ENCODE results near the gene MARS2.
"Not testable (repeated sequence)": the region's sequence is repeated elsewhere in the genome, so short reads cannot be mapped to it uniquely, and the experiment has no call there.

The MARS2 gene

DNA sequence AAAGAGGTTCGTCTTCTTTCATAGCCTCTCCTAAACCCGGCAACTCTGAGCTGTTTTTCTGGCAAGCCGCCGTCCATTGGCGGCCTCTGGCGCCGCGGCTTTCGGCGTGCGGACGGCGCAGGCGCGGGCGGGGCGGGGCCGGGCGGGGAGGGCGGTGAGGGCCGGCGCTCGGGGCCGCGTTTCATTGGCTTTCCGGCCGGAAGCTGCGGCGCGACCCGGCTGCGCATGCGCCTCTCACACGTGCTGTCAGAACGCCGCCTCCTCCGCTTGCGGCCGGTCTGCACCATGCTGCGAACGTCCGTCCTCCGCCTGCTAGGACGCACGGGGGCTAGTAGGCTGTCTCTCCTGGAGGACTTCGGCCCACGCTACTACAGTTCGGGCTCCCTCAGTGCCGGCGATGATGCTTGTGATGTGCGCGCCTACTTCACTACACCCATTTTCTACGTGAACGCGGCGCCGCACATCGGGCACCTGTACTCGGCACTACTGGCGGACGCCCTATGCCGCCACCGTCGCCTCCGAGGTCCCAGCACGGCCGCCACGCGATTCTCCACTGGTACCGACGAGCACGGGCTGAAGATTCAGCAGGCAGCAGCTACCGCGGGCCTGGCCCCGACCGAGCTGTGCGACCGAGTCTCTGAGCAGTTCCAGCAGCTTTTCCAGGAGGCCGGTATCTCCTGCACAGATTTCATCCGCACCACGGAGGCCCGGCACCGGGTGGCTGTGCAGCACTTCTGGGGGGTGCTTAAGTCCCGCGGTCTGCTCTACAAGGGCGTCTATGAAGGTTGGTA is at the start of gene MARS2:
TSS of gene MARS2 (plus strand) at position 249 of the 791 bp plus-strand sequence. CDS start at position 286, 37 bp downstream.
- peak; percentile 85 for DNase-seq

DNA sequence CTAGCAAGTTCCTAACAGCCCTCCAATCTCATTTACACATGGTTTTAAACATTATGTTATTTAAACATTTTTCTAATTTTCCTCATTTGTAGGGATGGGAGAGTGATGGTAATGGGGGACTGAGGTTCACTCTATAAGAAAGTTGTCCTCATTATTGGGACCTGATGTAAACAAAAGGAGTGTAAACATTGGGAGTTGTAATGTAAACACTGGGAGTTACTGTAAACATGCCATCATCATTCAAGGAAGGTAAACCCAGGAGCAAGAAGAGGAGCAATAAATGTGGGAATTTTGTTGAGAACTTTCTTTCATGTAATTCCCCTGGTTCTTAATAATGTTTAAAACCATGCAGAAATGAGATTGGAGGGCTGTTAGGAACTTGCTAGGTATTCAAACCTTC is 47.6 kb upstream of the MARS2 start:
- DNase-seq, result no peak

DNA sequence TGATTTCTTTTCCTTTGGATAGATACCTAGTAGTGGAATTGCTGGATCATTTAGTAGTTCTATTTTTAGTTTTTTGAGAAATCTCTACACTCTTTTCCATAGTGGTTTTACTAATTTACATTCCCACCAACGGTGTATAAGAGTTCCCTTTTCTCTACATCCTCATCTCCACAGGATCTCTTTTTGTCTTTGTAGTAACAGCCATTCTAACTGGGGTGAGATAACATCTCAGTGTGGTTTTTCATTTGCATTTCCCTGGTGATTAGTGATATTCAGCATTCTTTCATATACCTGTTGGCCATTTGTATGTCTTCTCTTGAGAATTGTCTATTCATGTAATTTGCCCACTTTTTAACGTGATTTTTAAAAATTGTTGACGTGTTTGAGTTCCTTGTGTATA is 43.5 kb upstream of the MARS2 start:
- DNase-seq, result no peak

DNA sequence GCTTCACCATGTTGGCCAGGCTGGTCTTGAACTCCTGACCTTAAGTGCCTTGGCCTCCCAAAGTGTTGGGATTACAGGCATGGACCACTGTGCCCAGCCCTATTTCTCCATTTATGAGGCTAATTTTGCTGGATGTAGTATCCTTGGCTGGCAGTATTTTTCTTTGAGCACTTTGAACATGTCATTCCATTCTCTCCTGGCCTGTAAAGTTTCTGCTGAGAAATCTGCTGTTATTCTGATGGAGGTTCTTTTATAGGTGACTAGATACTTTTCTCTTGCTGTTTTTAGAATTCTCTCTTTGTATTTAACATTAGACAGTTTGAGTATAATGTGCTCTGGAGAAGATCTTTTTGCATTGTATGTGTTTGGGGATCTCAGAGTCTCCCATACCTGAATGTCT is 38.9 kb upstream of the MARS2 start:
- no peak for DNase-seq

DNA sequence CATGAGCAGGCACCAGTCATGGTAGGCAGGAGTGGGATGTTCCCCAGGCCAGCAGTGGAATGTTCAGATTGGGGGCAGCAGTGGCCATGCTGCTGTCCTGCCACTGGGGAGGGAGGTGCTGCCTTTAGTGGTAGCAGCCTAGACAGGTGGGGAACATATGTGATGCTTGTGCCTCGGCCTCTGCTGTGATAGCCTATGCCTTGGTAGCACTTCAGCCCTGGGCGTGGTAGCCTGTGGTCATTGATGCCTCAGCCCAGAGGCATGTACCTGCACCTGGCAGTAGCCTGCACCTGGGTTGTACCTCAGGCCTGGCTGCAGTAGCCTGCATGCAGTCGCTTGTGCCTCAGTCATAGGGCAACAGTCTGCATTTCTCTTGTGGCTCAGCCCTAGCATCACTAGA is 36.9 kb upstream of the MARS2 start:
- DNase-seq, result no peak

DNA sequence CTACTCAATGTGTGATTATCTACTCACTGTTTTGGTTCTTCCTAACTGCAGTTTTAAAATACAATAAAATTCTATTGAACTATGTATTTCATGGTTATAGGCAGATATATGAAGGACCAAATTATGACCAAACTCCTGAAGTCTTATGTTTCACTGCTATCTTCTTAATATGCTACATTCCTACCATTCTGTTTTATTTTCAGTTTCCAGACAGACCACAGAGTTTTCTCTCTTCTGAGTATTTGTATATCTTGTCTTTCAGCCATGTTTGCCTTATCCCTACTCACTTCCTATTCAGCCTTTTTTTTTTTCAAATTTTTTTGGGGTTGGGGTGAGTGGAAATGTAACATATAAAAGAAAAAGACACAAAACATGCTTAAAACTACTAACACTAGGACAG is 36.1 kb upstream of the MARS2 start:
- DNase-seq, result no peak

DNA sequence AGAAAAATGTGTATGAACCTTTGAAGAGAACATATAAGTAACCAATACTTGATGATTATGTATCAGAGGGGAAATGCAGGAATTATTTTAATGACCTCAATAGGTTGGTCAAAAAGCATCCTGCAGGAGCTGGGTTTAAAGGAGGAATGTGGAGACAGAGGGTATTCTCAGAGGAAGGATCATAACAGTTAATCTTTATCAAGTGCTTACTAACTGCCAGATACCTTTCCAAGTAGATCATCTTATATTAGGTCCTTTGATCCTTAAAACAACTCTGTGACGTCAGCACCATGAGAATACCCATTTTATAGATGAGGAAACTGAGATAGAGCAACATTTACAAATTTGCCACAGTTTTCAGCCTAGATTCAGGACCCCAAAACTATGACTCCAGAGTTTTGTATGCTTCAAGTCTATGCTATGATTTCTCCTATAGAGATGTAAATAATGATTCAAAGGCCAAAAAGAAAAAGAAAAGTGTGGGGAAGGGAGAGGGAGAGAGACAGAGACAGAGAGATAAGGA is 32.7 kb upstream of the MARS2 start:
- no peak for DNase-seq

DNA sequence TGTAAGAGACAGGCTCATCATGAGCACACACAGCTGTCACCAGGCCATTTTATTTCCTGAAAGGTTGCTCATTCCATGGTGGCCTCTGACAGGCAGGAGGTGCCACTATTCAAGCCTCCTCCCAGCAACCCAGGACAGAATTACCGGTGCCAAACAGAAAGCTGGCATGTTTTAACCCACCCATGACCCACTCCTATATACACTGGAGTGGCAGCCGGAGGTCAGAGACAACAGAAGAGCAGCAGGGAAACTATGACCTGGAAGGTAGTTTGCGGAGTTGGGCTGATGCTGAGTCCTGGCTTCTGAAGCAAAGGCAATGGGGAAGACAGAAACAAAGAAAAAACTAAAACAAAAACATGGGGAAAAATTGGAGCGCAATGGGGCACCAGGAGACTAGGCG is 32.1 kb upstream of the MARS2 start:
- DNase-seq, result no peak

DNA sequence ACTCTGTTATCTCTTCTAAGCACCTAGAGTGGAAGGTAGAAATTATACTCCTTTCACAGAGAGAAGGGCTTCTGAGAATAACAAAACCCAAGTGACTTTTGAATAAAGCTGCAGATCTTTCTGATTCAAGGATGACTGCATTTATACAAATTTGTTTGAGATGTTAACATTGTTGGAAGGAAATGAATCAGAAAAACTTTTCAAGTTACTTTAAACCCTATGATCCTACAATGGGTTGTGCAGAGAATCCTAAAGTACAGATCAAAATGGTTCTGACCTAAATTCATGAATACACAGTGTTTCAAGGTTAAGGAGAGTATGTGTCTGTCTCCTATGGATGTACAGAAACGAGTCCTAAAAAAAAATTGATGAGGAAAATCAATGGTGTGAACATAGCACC is 31.6 kb upstream of the MARS2 start:
- DNase-seq, result no peak

DNA sequence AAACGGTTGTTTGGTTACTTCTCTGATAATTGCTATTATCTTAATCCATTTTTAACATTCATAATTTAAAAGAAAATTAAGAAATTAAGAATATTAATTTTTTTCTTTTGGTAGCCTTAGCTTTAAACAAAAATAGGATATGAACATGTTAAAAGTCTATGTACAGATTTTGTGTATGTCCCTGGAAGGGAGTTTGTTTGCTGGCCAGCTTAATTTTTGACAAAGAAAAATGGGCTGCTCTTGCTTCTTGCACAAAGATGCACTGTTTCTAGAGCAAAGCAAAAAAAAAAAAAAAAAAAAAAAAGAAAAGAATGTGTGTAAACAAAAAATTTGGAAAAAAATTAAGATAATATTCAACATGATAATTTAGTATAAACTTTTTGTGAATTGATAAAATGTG is 31.1 kb upstream of the MARS2 start:
- DNase-seq, result no peak

DNA sequence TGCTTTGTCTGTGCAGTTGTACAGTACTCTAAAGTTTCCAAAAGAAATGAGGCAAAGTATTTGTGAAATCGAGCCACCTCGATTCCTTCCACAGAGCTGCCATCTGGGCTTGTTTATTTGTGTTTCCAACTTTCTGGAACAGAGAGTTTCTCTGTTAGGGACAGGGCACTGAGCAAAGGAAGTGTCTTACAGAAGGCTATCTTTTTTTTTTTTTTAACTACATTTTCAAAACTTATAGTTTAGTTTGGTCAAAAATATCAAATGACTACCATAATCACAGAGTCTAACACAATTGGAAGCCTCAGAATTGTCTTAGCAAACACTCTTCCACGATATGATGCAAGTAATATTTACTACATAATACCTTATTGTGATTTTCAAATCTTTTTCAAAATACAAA is 30.6 kb upstream of the MARS2 start:
- no peak for DNase-seq

DNA sequence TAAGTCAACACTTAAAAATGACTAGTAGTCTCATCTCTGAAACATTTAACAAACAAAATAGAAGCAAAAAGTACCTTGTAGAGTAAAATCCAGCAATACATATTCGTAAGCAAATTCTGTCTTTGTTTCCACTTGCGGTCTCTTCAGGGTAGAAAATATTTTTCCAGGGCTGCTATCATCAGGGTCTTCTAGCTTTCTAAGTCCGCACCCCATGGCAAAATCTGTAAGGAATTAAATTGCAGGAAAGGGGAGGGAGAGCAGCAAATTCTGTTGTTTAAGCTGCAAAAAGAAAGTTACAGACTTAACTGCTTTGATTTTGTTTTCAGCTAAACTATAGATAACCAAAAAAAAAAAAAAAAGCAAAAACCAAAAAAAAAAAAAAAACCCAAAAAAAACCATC is 29.9 kb upstream of the MARS2 start, which contains the start of gene RFTN2:
TSS of gene RFTN2 (minus strand) at position 342 of the 400 bp plus-strand sequence. CDS start at position 213, 129 bp downstream.
- DNase-seq, result no peak

DNA sequence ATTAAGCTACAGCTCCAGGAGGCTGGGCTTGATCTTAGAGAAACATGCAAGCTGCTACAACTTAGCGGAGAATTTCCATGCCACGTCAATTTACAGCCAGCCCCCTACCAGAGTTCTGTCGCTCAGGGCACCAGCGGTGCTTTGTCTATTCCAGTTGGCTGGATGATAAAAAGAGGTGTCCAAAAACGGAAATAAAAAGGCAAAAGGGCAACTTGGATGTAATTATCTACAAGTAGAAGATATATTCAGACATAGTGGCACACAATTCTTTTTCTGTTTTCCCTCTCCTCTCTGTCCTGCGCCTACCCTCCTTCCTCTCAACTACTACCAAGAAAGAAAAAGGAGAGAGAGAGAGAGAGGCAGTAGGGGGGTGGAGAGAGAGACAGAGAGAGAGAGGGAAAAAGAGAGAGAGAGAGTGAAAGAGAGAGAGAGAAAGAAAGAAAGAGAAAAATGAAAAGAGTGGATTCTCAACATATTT is 29.4 kb upstream of the MARS2 start:
- DNase-seq, result no peak

DNA sequence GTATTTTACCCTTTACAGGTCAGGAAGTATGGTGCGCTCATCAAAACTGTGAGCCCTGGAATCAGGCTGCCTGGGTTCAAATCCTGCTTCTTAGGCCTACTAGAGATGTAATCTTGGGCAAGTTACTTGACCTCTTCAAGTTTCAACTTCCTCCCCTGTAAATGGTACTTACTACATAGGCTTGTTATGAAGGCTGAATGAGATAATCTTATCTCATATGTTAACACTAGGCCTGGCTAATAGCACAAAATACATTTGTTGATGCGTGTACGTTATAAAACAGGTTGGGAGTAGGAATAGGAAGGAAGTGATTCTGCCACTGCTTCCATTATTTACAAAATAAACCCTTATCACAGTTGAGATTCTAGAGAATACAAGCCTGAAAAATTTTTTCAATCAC is 28.1 kb upstream of the MARS2 start:
- DNase-seq, result no peak

DNA sequence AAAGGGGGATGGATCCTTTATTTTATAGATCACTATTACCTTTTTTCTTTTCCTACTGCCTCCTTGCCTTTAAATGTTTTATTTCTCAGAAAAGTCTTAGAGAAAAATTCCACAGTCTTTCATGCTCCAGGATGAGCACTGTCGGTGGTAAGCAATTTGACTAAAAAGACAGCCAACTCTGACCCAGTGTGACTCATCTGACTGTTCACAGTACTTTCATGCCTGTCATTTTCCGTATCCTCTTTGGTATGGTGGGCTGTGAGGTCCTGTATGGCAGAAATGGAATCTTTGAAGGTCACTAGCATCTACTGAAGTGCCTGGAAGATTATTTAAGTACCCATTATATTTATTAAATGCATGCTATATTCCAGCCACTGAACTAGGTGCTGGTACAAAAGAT is 27.7 kb upstream of the MARS2 start:
- no peak for DNase-seq

DNA sequence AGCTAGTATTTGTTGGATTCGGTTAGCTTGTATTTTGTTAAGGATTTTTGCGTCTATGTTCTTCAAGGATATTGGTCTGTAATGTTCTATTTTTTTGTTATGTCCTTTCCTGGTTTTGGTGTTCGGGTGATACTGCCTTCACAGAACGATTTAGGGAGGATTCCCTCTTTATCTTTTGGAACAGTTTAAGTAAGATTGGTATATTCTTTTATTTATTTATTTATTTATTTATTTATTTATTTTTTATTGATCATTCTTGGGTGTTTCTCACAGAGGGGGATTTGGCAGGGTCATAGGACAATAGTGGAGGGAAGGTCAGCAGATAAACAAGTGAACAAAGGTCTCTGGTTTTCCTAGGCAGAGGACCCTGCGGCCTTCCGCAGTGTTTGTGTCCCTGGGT is 10.0 kb upstream of the MARS2 start:
- DNase-seq, result not testable (repeated sequence)

DNA sequence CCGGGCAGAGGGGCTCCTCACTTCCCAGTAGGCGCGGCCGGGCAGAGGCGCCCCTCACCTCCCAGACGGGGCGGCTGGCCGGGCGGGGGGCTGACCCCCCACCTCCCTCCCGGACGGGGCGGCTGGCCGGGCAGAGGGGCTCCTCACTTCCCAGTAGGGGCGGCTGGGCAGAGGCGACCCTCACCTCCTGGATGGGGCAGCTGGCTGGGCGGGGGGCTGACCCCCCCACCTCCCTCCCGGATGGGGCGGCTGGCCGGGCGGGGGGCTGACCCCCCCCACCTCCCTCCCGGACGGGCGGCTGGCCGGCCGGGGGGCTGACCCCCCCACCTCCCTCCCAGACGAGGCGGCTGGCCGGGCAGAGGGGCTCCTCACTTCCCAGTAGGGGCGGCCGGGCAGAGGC is 9.2 kb upstream of the MARS2 start:
- DNase-seq, result not testable (repeated sequence)

DNA sequence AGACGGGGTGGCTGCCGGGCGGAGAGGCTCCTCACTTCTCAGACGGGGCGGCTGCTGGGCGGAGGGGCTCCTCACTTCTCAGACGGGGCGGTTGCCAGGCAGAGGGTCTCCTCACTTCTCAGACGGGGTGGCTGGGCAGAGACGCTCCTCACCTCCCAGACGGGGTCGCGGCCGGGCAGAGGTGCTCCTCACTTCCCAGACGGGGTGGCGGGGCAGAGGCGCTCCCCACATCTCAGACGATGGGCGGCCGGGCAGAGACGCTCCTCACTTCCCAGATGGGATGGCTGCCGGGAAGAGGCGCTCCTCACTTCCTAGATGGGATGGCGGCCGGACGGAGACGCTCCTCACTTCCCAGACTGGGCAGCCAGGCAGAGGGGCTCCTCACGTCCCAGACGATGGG is 8.6 kb upstream of the MARS2 start:
- DNase-seq, result not testable (repeated sequence)

DNA sequence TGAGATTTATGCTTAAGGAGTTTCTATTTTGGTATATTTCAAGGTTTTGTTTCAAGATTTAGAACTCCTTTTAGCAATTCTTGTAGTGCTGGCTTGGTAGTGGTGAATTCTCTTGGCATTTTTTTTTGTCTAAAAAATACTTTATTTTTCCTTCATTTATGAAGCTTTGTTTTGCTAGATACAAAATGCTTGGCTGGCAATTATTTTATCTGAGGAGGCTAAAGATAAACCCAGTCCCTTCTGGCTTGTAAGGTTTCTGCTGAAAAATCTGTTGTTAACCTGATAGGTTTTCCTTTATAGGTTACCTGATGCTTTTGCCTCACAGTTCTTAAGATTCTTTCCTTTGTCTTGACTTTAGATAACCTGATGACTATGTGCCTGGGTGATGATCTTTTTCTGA is 5.4 kb upstream of the MARS2 start:
- DNase-seq, result not testable (repeated sequence)

DNA sequence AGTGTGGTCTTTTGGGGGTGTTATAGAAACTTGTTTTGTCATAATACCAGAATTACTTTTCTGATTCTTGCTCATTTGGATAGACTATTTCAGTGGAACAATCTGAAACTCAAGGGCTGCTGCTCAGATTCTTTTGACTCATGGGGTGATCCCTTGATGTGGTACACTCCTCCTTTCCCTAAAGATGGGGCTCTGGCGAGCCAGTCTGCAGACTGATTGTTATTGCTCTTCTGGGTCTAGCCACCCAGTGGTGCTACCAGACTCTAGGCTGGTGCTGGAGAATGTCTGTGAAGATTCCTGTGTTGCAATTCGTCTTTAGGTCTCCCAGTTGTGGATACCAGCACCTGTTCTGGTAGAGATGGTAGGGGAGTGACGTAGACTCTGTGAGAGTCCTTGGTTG is 4.2 kb upstream of the MARS2 start:
- no peak for DNase-seq

DNA sequence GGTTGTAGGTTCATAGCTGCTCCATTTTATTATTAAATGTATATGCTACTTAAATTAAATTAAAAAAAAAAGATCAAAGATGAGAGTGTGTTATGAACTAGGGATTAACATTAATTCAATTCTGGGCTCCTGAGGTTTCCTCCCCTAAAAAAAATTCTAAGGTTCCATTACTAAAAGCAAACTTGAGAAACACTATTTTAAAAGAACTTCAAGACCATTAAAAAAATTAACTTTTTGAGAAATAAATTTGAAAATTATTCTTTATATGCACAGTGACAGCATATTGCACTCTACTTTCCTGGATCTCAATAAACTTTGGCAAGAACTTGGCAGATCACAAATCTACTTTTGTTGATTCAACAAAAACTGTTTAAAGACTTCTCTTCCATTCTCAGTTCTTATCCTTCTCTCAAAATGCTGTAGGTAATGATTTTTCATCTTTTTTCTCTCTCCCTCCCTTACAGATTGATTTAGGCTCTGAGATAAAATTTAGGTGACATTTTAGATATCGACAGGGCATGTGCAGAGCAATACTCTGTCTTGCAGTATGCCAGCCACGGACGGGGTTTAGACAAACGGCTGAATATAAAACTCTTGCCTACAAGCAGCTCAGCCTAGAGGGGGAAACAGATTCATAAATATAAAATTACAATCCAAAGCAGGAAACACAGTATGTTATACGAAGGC is 592 bp upstream of the MARS2 start:
- no peak for DNase-seq

DNA sequence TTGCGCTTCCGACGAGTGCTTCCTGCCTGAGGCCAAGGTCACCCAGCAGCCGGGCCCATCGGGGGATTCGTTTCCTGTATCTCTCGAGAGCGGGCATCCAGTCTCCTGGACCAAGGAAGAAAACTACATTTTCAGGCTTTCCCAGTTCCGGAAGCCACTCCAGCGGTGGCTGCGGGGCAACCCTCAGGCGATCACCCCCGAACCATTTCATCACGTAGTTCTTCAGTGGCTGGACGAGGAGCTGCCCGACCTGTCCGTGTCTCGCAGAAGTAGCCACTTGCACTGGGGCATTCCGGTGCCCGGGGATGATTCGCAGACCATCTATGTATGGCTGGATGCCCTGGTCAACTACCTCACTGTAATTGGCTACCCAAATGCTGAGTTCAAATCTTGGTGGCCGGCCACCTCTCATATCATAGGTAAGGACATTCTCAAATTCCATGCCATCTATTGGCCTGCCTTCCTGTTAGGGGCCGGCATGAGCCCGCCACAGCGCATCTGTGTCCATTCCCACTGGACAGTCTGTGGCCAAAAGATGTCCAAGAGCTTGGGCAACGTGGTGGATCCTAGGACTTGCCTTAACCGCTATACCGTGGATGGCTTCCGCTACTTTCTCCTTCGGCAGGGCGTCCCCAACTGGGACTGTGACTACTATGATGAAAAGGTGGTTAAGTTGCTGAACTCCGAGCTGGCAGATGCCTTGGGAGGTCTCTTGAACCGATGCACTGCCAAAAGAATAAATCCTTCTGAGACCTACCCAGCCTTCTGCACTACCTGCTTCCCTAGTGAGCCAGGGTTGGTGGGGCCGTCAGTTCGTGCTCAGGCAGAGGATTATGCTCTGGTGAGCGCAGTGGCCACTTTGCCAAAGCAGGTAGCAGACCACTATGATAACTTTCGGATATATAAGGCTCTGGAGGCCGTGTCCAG is 1.0 kb downstream of the MARS2 start:
- DNase-seq, result no peak

DNA sequence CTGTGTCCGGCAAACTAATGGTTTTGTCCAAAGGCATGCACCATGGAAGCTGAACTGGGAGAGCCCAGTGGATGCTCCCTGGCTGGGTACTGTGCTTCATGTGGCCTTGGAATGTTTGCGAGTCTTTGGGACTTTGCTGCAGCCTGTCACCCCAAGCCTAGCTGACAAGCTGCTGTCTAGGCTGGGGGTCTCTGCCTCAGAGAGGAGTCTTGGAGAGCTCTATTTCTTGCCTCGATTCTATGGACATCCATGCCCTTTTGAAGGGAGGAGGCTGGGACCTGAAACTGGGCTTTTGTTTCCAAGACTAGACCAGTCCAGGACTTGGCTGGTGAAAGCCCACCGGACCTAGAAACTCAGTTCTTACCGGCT is 1.7 kb downstream of the MARS2 start:
- no peak for DNase-seq
